Measurements from ENCODE around the gene SCD.

DNA sequence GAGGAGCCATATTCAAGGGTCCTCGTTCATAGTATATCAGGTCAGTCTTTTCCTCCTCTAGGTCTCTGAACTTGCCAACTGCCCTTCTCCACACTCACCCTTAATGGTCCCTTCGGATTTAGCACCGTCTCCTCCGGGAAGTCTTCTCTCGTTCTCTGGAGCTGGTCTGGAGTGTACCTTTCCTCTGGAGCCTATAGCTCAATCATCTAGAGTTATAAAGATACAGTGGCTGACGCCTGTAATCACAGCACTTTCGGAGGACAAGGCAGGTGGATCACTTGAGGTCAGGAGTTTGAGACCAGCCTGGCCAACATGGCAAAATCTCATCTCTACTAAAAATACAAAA is 4.4 kb upstream of the SCD start:
- no peak for TF ChIP-seq POLR2A (IDR thresholded peaks at IDR 0.05; ENCODE audit: low read depth)
- TF ChIP-seq, protein P1, sequence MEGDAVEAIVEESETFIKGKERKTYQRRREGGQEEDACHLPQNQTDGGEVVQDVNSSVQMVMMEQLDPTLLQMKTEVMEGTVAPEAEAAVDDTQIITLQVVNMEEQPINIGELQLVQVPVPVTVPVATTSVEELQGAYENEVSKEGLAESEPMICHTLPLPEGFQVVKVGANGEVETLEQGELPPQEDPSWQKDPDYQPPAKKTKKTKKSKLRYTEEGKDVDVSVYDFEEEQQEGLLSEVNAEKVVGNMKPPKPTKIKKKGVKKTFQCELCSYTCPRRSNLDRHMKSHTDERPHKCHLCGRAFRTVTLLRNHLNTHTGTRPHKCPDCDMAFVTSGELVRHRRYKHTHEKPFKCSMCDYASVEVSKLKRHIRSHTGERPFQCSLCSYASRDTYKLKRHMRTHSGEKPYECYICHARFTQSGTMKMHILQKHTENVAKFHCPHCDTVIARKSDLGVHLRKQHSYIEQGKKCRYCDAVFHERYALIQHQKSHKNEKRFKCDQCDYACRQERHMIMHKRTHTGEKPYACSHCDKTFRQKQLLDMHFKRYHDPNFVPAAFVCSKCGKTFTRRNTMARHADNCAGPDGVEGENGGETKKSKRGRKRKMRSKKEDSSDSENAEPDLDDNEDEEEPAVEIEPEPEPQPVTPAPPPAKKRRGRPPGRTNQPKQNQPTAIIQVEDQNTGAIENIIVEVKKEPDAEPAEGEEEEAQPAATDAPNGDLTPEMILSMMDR (IDR thresholded peaks at IDR 0.05): no peak
- no peak for TF ChIP-seq EP300 (IDR thresholded peaks at IDR 0.05)
- TF ChIP-seq POLR2AphosphoS5 (IDR thresholded peaks at IDR 0.05): no peak
